Endothelial cell of hepatic sinusoid (primary cell): ENCODE results near the gene ELAVL3.
"Not testable (repeated sequence)": the region's sequence is repeated elsewhere in the genome, so short reads cannot be mapped to it uniquely, and the experiment has no call there.

Experiments used
- in situ Hi-C: cut with HindIII; loops from 2 replicates; pipeline ENCODE4 v1.10.0; 2017; ENCODE audit warnings: low sequenced_read_pairs

The ELAVL3 gene

GRCh38 chr19:11410682-11411081 lies 70.2 kb downstream of the ELAVL3 start:
- in situ Hi-C loops = no loop called here

GRCh38 chr19:11408591-11408990 lies 72.3 kb downstream of the ELAVL3 start:
- in situ Hi-C loops = no loop called here

- in situ Hi-C loops = not testable (repeated sequence)
Observed at GRCh38 chr19:11406703-11407236, 74.1 kb downstream of the ELAVL3 start.

GRCh38 chr19:11405846-11406643 lies 74.8 kb downstream of the ELAVL3 start:
- in situ Hi-C loops = no loop called here

GRCh38 chr19:11404588-11405222 lies 76.1 kb downstream of the ELAVL3 start:
- in situ Hi-C loops = no loop called here

GRCh38 chr19:11401808-11402543 lies 78.9 kb downstream of the ELAVL3 start:
- in situ Hi-C loops = no loop called here
